ENCODE data around the gene BRINP1. TPM values are rescaled to one million over a fixed set of nuclear protein-coding genes. Genes with fewer than 3 reads are reported as not detected.

Gene BRINP1
- total and polyA plus RNA-seq, 2 experiments from 2014 or later, result 13.4 to 33.5 TPM

- Histone ChIP-seq H4K20me1 (replicated peaks; ENCODE audit: insufficient read depth) (no peaks in the 10 kb centered on the region), H3K9me2 (ENCODE audit: insufficient read depth) (no peaks in the 10 kb centered on the region), H3K79me2 (replicated peaks; ENCODE audit: insufficient read depth) (peaks cover 57% of the 10 kb centered on the region), H3K36me3 (ENCODE audit: insufficient read depth) (no peaks in the 10 kb centered on the region; the same call in 1 of the 2 replicates), H3F3A (replicated peaks; ENCODE audit: low read depth) (0 out of 2 replicates have a peak, but pooled peaks cover 4% of the 10 kb centered on the region), H3K4me2 (peak overlapping the region; percentile 10), H3K27ac (ENCODE audit: low read depth) (no peak overlapping the region), H3K4me1 (ENCODE audit: insufficient read depth) (peaks cover 59% of the 10 kb centered on the region), H3K27me3 (ENCODE audit: insufficient read depth) (peaks cover 25% of the 10 kb centered on the region), H2AFZ (no peak overlapping the region), H3K4me3 (peak overlapping the region; percentile 9; the same call in 1 of the 2 replicates)
- H3K4me3 Mint-ChIP-seq, result peak overlapping the region; percentile 10
- H3K9me3 Mint-ChIP-seq, result no peaks in the 10 kb centered on the region
- H3K4me1 Mint-ChIP-seq, result peaks cover 71% of the 10 kb centered on the region
- 0 out of 2 replicates have a peak overlapping the region, but pooled peaks have one; percentile 6 for H3K27ac Mint-ChIP-seq
- peaks cover 22% of the 10 kb centered on the region; the same call in 2 of the 3 replicates for H3K36me3 Mint-ChIP-seq (ENCODE audit: low read depth)
- H3K27me3 Mint-ChIP-seq (ENCODE audit: insufficient read depth, low read depth, poor library complexity), result peaks cover 6% of the 10 kb centered on the region
- no peak for TF ChIP-seq ETS1 (IDR thresholded peaks at IDR 0.05)
- TF ChIP-seq, protein P1, sequence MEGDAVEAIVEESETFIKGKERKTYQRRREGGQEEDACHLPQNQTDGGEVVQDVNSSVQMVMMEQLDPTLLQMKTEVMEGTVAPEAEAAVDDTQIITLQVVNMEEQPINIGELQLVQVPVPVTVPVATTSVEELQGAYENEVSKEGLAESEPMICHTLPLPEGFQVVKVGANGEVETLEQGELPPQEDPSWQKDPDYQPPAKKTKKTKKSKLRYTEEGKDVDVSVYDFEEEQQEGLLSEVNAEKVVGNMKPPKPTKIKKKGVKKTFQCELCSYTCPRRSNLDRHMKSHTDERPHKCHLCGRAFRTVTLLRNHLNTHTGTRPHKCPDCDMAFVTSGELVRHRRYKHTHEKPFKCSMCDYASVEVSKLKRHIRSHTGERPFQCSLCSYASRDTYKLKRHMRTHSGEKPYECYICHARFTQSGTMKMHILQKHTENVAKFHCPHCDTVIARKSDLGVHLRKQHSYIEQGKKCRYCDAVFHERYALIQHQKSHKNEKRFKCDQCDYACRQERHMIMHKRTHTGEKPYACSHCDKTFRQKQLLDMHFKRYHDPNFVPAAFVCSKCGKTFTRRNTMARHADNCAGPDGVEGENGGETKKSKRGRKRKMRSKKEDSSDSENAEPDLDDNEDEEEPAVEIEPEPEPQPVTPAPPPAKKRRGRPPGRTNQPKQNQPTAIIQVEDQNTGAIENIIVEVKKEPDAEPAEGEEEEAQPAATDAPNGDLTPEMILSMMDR (conservative IDR thresholded peaks at IDR 0.05; ENCODE audit: low read depth in 2 of 2), result peak; percentile 90
- no peak for TF ChIP-seq EZH2phosphoT487 (IDR thresholded peaks at IDR 0.05; ENCODE audit: unreplicated experiment)
- no peak for TF ChIP-seq STAT1 (IDR thresholded peaks at IDR 0.05; ENCODE audit: unreplicated experiment)
- TF ChIP-seq ZNF331 (CRISPR knock-in tag; IDR thresholded peaks at IDR 0.05; ENCODE audit: low read depth), result no peak
- TF ChIP-seq POLR2AphosphoS5 (IDR thresholded peaks at IDR 0.05; ENCODE audit: low read depth), result no peak
- peak; percentile 83 for TF ChIP-seq NANOG (IDR thresholded peaks at IDR 0.05; ENCODE audit: borderline replicate concordance)
- TF ChIP-seq, protein P2, sequence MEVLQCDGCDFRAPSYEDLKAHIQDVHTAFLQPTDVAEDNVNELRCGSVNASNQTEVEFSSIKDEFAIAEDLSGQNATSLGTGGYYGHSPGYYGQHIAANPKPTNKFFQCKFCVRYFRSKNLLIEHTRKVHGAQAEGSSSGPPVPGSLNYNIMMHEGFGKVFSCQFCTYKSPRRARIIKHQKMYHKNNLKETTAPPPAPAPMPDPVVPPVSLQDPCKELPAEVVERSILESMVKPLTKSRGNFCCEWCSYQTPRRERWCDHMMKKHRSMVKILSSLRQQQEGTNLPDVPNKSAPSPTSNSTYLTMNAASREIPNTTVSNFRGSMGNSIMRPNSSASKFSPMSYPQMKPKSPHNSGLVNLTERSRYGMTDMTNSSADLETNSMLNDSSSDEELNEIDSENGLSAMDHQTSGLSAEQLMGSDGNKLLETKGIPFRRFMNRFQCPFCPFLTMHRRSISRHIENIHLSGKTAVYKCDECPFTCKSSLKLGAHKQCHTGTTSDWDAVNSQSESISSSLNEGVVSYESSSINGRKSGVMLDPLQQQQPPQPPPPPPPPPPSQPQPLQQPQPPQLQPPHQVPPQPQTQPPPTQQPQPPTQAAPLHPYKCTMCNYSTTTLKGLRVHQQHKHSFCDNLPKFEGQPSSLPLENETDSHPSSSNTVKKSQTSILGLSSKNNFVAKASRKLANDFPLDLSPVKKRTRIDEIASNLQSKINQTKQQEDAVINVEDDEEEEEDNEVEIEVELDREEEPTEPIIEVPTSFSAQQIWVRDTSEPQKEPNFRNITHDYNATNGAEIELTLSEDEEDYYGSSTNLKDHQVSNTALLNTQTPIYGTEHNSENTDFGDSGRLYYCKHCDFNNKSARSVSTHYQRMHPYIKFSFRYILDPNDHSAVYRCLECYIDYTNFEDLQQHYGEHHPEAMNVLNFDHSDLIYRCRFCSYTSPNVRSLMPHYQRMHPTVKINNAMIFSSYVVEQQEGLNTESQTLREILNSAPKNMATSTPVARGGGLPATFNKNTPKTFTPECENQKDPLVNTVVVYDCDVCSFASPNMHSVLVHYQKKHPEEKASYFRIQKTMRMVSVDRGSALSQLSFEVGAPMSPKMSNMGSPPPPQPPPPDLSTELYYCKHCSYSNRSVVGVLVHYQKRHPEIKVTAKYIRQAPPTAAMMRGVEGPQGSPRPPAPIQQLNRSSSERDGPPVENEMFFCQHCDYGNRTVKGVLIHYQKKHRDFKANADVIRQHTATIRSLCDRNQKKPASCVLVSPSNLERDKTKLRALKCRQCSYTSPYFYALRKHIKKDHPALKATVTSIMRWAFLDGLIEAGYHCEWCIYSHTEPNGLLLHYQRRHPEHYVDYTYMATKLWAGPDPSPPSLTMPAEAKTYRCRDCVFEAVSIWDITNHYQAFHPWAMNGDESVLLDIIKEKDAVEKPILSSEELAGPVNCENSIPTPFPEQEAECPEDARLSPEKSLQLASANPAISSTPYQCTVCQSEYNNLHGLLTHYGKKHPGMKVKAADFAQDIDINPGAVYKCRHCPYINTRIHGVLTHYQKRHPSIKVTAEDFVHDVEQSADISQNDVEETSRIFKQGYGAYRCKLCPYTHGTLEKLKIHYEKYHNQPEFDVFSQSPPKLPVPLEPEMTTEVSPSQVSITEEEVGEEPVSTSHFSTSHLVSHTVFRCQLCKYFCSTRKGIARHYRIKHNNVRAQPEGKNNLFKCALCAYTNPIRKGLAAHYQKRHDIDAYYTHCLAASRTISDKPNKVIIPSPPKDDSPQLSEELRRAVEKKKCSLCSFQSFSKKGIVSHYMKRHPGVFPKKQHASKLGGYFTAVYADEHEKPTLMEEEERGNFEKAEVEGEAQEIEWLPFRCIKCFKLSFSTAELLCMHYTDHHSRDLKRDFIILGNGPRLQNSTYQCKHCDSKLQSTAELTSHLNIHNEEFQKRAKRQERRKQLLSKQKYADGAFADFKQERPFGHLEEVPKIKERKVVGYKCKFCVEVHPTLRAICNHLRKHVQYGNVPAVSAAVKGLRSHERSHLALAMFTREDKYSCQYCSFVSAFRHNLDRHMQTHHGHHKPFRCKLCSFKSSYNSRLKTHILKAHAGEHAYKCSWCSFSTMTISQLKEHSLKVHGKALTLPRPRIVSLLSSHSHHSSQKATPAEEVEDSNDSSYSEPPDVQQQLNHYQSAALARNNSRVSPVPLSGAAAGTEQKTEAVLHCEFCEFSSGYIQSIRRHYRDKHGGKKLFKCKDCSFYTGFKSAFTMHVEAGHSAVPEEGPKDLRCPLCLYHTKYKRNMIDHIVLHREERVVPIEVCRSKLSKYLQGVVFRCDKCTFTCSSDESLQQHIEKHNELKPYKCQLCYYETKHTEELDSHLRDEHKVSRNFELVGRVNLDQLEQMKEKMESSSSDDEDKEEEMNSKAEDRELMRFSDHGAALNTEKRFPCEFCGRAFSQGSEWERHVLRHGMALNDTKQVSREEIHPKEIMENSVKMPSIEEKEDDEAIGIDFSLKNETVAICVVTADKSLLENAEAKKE (CRISPR knock-in tag; IDR thresholded peaks at IDR 0.05), result 0 out of 2 replicates have a peak, but pooled peaks have one; percentile 7
- peak; percentile 41 for ATAC-seq
- DNase-seq (ENCODE audit: low spot score), result peak; percentile 95
Observed at GRCh38 chr9:119365291-119366027, 3.8 kb downstream of the BRINP1 start.
